ENCODE measurements around the gene WFDC13. TPM values are rescaled to one million over a fixed set of nuclear protein-coding genes. Genes with fewer than 3 reads are reported as not detected.

Gene WFDC13
- polyA plus RNA-seq, 1 donor: not detected

Other genes starting within 250 kb of the WFDC13 start
- gene WFDC2, start 232.3 kb upstream of the WFDC13 start, polyA plus RNA-seq (ENCODE audit: insufficient read length): 0.25 TPM
- not detected for gene SPINT3, start 186.4 kb upstream of the WFDC13 start, polyA plus RNA-seq (ENCODE audit: insufficient read length)
- not detected for gene WFDC6, start 162.6 kb upstream of the WFDC13 start, polyA plus RNA-seq (ENCODE audit: insufficient read length)
- gene EPPIN, start 154.6 kb upstream of the WFDC13 start, polyA plus RNA-seq (ENCODE audit: insufficient read length): not detected
- gene WFDC8, start 122.8 kb upstream of the WFDC13 start, polyA plus RNA-seq (ENCODE audit: insufficient read length): not detected
- gene WFDC10A, start 72.3 kb upstream of the WFDC13 start, polyA plus RNA-seq (ENCODE audit: insufficient read length): not detected
- gene WFDC9, start 70.8 kb upstream of the WFDC13 start, polyA plus RNA-seq (ENCODE audit: insufficient read length): not detected
- gene WFDC11, start 31.8 kb upstream of the WFDC13 start, polyA plus RNA-seq (ENCODE audit: insufficient read length): not detected
- not detected for gene WFDC10B, start 3.0 kb downstream of the WFDC13 start, polyA plus RNA-seq (ENCODE audit: insufficient read length)
- not detected for gene SPINT4, start 20.3 kb downstream of the WFDC13 start, polyA plus RNA-seq (ENCODE audit: insufficient read length)
- 1.4 TPM for gene WFDC3, start 89.8 kb downstream of the WFDC13 start, polyA plus RNA-seq (ENCODE audit: insufficient read length)
- 58.8 TPM for gene DNTTIP1, start 89.9 kb downstream of the WFDC13 start, polyA plus RNA-seq (ENCODE audit: insufficient read length)
- 27.1 TPM for gene UBE2C, start 110.6 kb downstream of the WFDC13 start, polyA plus RNA-seq (ENCODE audit: insufficient read length)
- 8,101 TPM for gene TNNC2, start 125.3 kb downstream of the WFDC13 start, polyA plus RNA-seq (ENCODE audit: insufficient read length)
- 24.3 TPM for gene SNX21, start 131.8 kb downstream of the WFDC13 start, polyA plus RNA-seq (ENCODE audit: insufficient read length)
- 23.4 TPM for gene ACOT8, start 155.4 kb downstream of the WFDC13 start, polyA plus RNA-seq (ENCODE audit: insufficient read length)
- 3.4 TPM for gene ZSWIM3, start 155.6 kb downstream of the WFDC13 start, polyA plus RNA-seq (ENCODE audit: insufficient read length)
- 11.5 TPM for gene ZSWIM1, start 179.2 kb downstream of the WFDC13 start, polyA plus RNA-seq (ENCODE audit: insufficient read length)
- 10.3 TPM for gene SPATA25, start 185.6 kb downstream of the WFDC13 start, polyA plus RNA-seq (ENCODE audit: insufficient read length)
- gene NEURL2, start 189.2 kb downstream of the WFDC13 start, polyA plus RNA-seq (ENCODE audit: insufficient read length): 20.1 TPM
- 63.9 TPM for gene CTSA, start 189.3 kb downstream of the WFDC13 start, polyA plus RNA-seq (ENCODE audit: insufficient read length)
- 15.3 TPM for gene PLTP, start 210.1 kb downstream of the WFDC13 start, polyA plus RNA-seq (ENCODE audit: insufficient read length)
- gene PCIF1, start 232.6 kb downstream of the WFDC13 start, polyA plus RNA-seq (ENCODE audit: insufficient read length): 22.3 TPM